Type B pancreatic cell (in vitro differentiated cells): ENCODE results near the gene TNRC6A. TPM values are rescaled to one million over a fixed set of nuclear protein-coding genes. Genes with fewer than 3 reads are reported as not detected.

Experiments
- DNase-seq: peaks from one replicate; pipeline ENCODE4 v3.0.0; 2021; ENCODE audit warnings: mixed read lengths; ENCODE audit not compliant: unreplicated experiment; ENCODE audit errors: extremely low spot score
- H3K27ac Mint-ChIP-seq: 2 replicates; pipeline ENCODE4 v1.8.0; 2021; ENCODE audit warnings: mild to moderate bottlenecking, mixed read lengths
- H3K27me3 Mint-ChIP-seq: 2 replicates; pipeline ENCODE4 v1.8.0; 2021; ENCODE audit warnings: mixed read lengths
- H3K36me3 Mint-ChIP-seq: 2 replicates; pipeline ENCODE4 v1.8.0; 2021; ENCODE audit warnings: mixed read lengths
- H3K4me1 Mint-ChIP-seq: one replicate; pipeline ENCODE4 v1.8.0; 2021; ENCODE audit warnings: mixed read lengths; ENCODE audit not compliant: unreplicated experiment
- H3K4me3 Mint-ChIP-seq: 2 replicates; pipeline ENCODE4 v1.8.0; 2021; ENCODE audit warnings: mild to moderate bottlenecking, mixed read lengths
- H3K9me3 Mint-ChIP-seq: 2 replicates; pipeline ENCODE4 v1.8.0; 2021; ENCODE audit warnings: mixed read lengths
- CTCF ChIP-seq: fragments of 200-600 bp; sonication (generic); conservative IDR thresholded peaks from 2 replicates; pipeline ENCODE4 v1.5.0; 2021; ENCODE audit warnings: antibody characterized with exemption, mild to moderate bottlenecking
- total RNA-seq: library from RNA; stranded (reverse); gene quantifications from 2 replicates; pipeline ENCODE4 v1.2.1, GENCODE V29; 2021; ENCODE audit warnings: low replicate concordance

The TNRC6A gene
- total RNA-seq, 1 donor from 2014 or later, result 65.9 TPM

- H3K36me3 Mint-ChIP-seq, result no peaks in the 10 kb centered on the region
These were observed 146.0 kb downstream of the TNRC6A start for GRCh38 chr16:24875466-24875865.

More at GRCh38 chr16:24875466-24875865, 146.0 kb downstream of the TNRC6A start:
- H3K4me1 Mint-ChIP-seq, result no peaks in the 10 kb centered on the region
- H3K27ac Mint-ChIP-seq, result no peak overlapping the region
- no peak for TF ChIP-seq CTCF
- H3K4me3 Mint-ChIP-seq, result no peak overlapping the region
- peaks cover 7% of the 10 kb centered on the region for H3K27me3 Mint-ChIP-seq
- no peaks in the 10 kb centered on the region for H3K9me3 Mint-ChIP-seq
- DNase-seq, result no peak

Other genes starting within 250 kb of the TNRC6A start
- 67.8 and 70.7 TPM in 2 replicates for gene RBBP6, start 190.1 kb upstream of the TNRC6A start, total RNA-seq
- gene SLC5A11, start 116.3 kb downstream of the TNRC6A start, total RNA-seq, result 0.45 and 0.63 TPM in 2 replicates